Fibroblast of peridontal ligament (primary cell): ENCODE results near the gene MAN2B2.
"Not testable (repeated sequence)": the region's sequence is repeated elsewhere in the genome, so short reads cannot be mapped to it uniquely, and the experiment has no call there.

ENCODE experiments used
- DNase-seq: peaks from one replicate; pipeline ENCODE4 v3.0.0-alpha.2; 2010; ENCODE audit errors: extremely low read depth

MAN2B2 gene

DNA sequence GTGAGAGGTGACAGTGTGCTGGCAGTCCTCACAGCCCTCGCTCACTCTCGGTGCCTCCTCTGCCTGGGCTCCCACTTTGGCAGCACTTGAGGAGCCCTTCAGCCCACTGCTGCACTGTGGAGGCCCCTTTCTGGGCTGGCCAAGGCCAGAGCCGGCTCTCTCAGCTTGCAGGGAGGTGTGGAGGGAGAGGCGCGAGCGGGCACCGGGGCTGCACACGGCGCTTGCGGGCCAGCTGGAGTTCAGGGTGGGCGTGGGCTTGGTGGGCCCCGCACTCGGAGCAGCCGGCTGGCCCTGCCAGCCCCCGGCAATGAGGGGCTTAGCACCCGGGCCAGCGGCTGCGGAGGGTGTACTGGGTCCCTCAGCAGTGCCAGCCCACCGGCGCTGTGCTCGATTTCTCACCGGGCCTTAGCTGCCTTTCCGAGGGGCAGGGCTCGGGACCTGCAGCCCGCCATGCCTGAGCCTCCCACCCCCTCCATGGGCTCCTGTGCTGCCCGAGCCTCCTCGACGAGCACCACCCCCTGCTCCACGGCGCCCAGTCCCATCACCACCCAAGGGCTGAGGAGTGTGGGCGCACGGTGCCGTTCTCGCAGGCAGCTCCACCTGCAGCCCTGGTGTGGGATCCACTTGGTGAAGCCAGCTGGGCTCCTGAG, 97.7 kb downstream of the MAN2B2 start:
- DNase-seq: not testable (repeated sequence)
